Calu3 (cell line): Measurements from ENCODE around the gene FAM185A. TPM values are rescaled to one million over a fixed set of nuclear protein-coding genes. Genes with fewer than 3 reads are reported as not detected.

Experiments
- BruUV-seq: library from RNA; stranded (reverse); fragments of 400-500 nt; replicated peaks from 2 replicates; lab custom pipeline; 2021; lab: Mats Ljungman, UMichigan
- CTCF ChIA-PET: fragments of 300-600 bp; sonication (Branson Sonifier 250); formaldehyde crosslinking; loops from one replicate; lab custom pipeline; 2022; ENCODE audit warnings: antibody characterized with exemption; lab: Charles Lee
- DNase-seq: peaks from one replicate; pipeline ENCODE4 v3.0.0; 2022
- H3K27ac Mint-ChIP-seq: one replicate; pipeline ENCODE4 v1.8.0; 2022; ENCODE audit warnings: mixed read lengths; ENCODE audit not compliant: unreplicated experiment
- H3K27me3 Mint-ChIP-seq: one replicate; pipeline ENCODE4 v1.8.0; 2022; ENCODE audit warnings: mixed read lengths; ENCODE audit not compliant: unreplicated experiment
- H3K36me3 Mint-ChIP-seq: one replicate; pipeline ENCODE4 v1.8.0; 2022; ENCODE audit warnings: mild to moderate bottlenecking, moderate library complexity, mixed read lengths; ENCODE audit not compliant: insufficient read depth, unreplicated experiment
- H3K4me1 Mint-ChIP-seq: one replicate; pipeline ENCODE4 v1.8.0; 2022; ENCODE audit warnings: mild to moderate bottlenecking, low read depth, mixed read lengths; ENCODE audit not compliant: unreplicated experiment
- H3K4me3 Mint-ChIP-seq: one replicate; pipeline ENCODE4 v1.8.0; 2022; ENCODE audit warnings: mild to moderate bottlenecking, low read depth, moderate library complexity, mixed read lengths; ENCODE audit not compliant: unreplicated experiment
- H3K9me3 Mint-ChIP-seq: one replicate; pipeline ENCODE4 v1.8.0; 2022; ENCODE audit warnings: low read depth, mixed read lengths; ENCODE audit not compliant: unreplicated experiment
- CTCF ChIP-seq: fragments of 200-600 bp; IDR thresholded peaks from one replicate; pipeline ENCODE4 v1.8.0; 2022; ENCODE audit warnings: antibody characterized with exemption; ENCODE audit not compliant: unreplicated experiment
- intact Hi-C: fragments of 100-400 bp; cut with micrococcal nuclease; formaldehyde crosslinking; loops from one replicate; pipeline ENCODE4 v1.10.0; 2022; ENCODE audit not compliant: unreplicated experiment
- total RNA-seq: library from RNA; stranded (reverse); gene quantifications from 2 replicates; pipeline ENCODE4 v1.2.3, GENCODE V29; 2022

The FAM185A gene
- total RNA-seq, 1 experiment from 2014 or later: 9.1 TPM

DNA sequence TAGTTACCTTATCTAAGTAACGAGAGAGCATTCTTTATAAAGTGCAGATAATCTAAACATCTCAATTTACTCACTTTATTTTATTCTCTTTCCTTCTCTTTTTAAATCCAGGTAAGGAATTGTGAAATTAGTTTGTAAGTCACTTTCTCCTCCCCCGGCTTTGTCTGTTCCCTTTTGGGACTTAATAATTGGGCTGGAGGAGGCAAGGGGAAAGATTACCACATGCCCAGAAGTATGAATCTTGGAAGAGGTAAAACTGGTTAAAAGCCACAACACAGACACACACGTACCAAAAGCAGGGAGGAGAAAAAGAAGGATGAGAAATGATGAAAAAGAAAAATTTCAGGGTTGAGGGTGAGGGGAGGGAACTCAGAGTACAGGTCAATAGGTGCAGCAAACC lies 100.7 kb downstream of the FAM185A start:
- H3K27me3 Mint-ChIP-seq: no peaks in the 10 kb centered on the region
- H3K36me3 Mint-ChIP-seq: no peaks in the 10 kb centered on the region
- intact Hi-C loops: no loop called here
- TF ChIP-seq CTCF: no peak
- no peak overlapping the region for H3K4me3 Mint-ChIP-seq
- no peaks in the 10 kb centered on the region for H3K9me3 Mint-ChIP-seq
- no TSS peak for BruUV-seq
- H3K27ac Mint-ChIP-seq: no peak overlapping the region
- no peak for DNase-seq
- no peaks in the 10 kb centered on the region for H3K4me1 Mint-ChIP-seq
- CTCF ChIA-PET: no interaction called here

DNA sequence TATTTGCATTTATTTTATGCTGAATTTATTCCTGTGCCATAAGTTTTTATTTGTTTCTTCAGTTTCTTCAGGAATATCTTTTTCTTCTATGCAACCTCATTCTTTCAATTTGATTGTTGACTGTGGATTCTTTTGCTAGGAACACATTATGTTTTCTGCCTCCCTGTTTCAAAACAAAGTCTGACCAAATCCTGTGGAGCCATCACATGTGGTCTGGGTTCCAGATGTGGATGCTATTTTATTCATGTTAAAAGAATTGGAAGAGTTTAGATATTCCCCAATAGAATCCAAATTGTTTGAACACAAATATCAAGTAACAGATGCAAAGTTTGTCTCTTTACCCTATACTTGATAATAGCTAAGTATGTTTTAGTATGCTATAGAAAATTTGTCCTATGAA lies 107.2 kb downstream of the FAM185A start:
- no peak for TF ChIP-seq CTCF
- H3K4me3 Mint-ChIP-seq: no peak overlapping the region
- peaks cover 18% of the 10 kb centered on the region for H3K4me1 Mint-ChIP-seq
- H3K9me3 Mint-ChIP-seq: no peaks in the 10 kb centered on the region
- CTCF ChIA-PET: no interaction called here
- intact Hi-C loops: no loop called here
- H3K27ac Mint-ChIP-seq: no peak overlapping the region
- no TSS peak for BruUV-seq
- DNase-seq: no peak
- no peaks in the 10 kb centered on the region for H3K27me3 Mint-ChIP-seq
- H3K36me3 Mint-ChIP-seq: peaks cover 5% of the 10 kb centered on the region

Other genes starting within 250 kb of the FAM185A start
- 0.69 and 0.76 TPM in 2 replicates for gene RASA4B, start 231.2 kb upstream of the FAM185A start, total RNA-seq
- 17.4 and 18.3 TPM in 2 replicates for gene UPK3BL2, start 205.3 kb upstream of the FAM185A start, total RNA-seq
- gene SPDYE2, start 197.8 kb upstream of the FAM185A start, total RNA-seq: not detected in 2 replicates
- gene POLR2J3, start 176.4 kb upstream of the FAM185A start, total RNA-seq: 48.3 and 56.6 TPM in 2 replicates
- 8.6 and 10.7 TPM in 2 replicates for gene RASA4, start 132.2 kb upstream of the FAM185A start, total RNA-seq
- gene UPK3BL1, start 106.2 kb upstream of the FAM185A start, total RNA-seq: 22.0 and 22.5 TPM in 2 replicates
- not detected in 2 replicates for gene SPDYE2B, start 98.7 kb upstream of the FAM185A start, total RNA-seq
- gene POLR2J2, start 77.3 kb upstream of the FAM185A start, total RNA-seq: 13.9 and 16.6 TPM in 2 replicates
- 0.32 and 0.42 TPM in 2 replicates for gene LRRC17, start 164.0 kb downstream of the FAM185A start, total RNA-seq